H9 (cell line): ENCODE measurements around the gene PEX5L. TPM values are rescaled to one million over a fixed set of nuclear protein-coding genes. Genes with fewer than 3 reads are reported as not detected.
A peak's percentile ranks its signal among the peaks of the same experiment; 100 is the strongest.

Experiments used
- DNase-seq: peaks from one replicate; pipeline ENCODE4 v3.0.0-alpha.2; 2017
- H2AFZ ChIP-seq: one replicate; pipeline ENCODE4 v1.6.1; 2013; ENCODE audit warnings: mild to moderate bottlenecking, low read length, control low read depth, moderate library complexity
- H2AK5ac ChIP-seq: 2 replicates; pipeline ENCODE4 v1.6.1; 2013; ENCODE audit warnings: low read length, control low read depth, mixed read lengths; ENCODE audit not compliant: insufficient read length
- H2BK120ac ChIP-seq: one replicate; pipeline ENCODE4 v1.6.1; 2013; ENCODE audit warnings: low read depth, mild to moderate bottlenecking, low read length, control low read depth, inconsistent platforms; ENCODE audit not compliant: poor library complexity, severe bottlenecking
- H2BK12ac ChIP-seq: 2 replicates; pipeline ENCODE4 v1.6.1; 2013; ENCODE audit warnings: low read length, control low read depth, mixed read lengths, low read depth; ENCODE audit not compliant: insufficient read length
- H2BK15ac ChIP-seq: 2 replicates; pipeline ENCODE4 v1.6.1; 2013; ENCODE audit warnings: low read depth, low read length, control low read depth
- H2BK20ac ChIP-seq: one replicate; pipeline ENCODE4 v1.6.1; 2013; ENCODE audit warnings: low read depth, mild to moderate bottlenecking, low read length, control low read depth, inconsistent platforms; ENCODE audit not compliant: poor library complexity, severe bottlenecking
- H2BK5ac ChIP-seq: 2 replicates; pipeline ENCODE4 v1.6.1; 2013; ENCODE audit warnings: low read length, control low read depth, mixed read lengths; ENCODE audit not compliant: insufficient read length
- H3K14ac ChIP-seq: 2 replicates; pipeline ENCODE4 v1.6.1; 2013; ENCODE audit warnings: low read length, control low read depth; ENCODE audit not compliant: insufficient read depth
- H3K18ac ChIP-seq: 2 replicates; pipeline ENCODE4 v1.6.1; 2013; ENCODE audit warnings: low read depth, mild to moderate bottlenecking, mixed read lengths, low read length, control low read depth; ENCODE audit not compliant: insufficient read length
- H3K23ac ChIP-seq: 2 replicates; pipeline ENCODE4 v1.6.1; 2013; ENCODE audit warnings: low read length, control low read depth, mixed read lengths, low read depth; ENCODE audit not compliant: insufficient read length
- H3K23me2 ChIP-seq: 2 replicates; pipeline ENCODE4 v1.6.1; 2013; ENCODE audit warnings: low read depth, mild to moderate bottlenecking, mixed read lengths, low read length, control low read depth; ENCODE audit not compliant: insufficient read length, poor library complexity, severe bottlenecking
- H3K27ac ChIP-seq: 2 replicates; pipeline ENCODE4 v1.5.1; 2013; ENCODE audit warnings: low read length, control low read depth, mixed read lengths, low read depth; ENCODE audit not compliant: insufficient read length
- H3K27me3 ChIP-seq: 2 replicates; pipeline ENCODE4 v1.6.1; 2013; ENCODE audit warnings: low read length, control low read depth, inconsistent platforms; ENCODE audit not compliant: insufficient read depth
- H3K4ac ChIP-seq: 2 replicates; pipeline ENCODE4 v1.6.1; 2013; ENCODE audit warnings: low read depth, mild to moderate bottlenecking, control low read depth, inconsistent platforms, low read length, moderate library complexity
- H3K4me1 ChIP-seq: 2 replicates; pipeline ENCODE4 v1.6.1; 2013; ENCODE audit warnings: low read length, control low read depth, inconsistent platforms; ENCODE audit not compliant: insufficient read depth
- H3K4me2 ChIP-seq: 2 replicates; pipeline ENCODE4 v1.6.1; 2013; ENCODE audit warnings: low read length, control low read depth, mixed read lengths; ENCODE audit not compliant: insufficient read length, insufficient read depth
- H3K56ac ChIP-seq: 2 replicates; pipeline ENCODE4 v1.6.1; 2013; ENCODE audit warnings: low read depth, mild to moderate bottlenecking, mixed read lengths, low read length, control low read depth; ENCODE audit not compliant: insufficient read length
- H3K79me1 ChIP-seq: 2 replicates; pipeline ENCODE4 v1.6.1; 2013; ENCODE audit warnings: low read depth, mild to moderate bottlenecking, moderate library complexity, low read length, control low read depth, inconsistent platforms; ENCODE audit not compliant: insufficient read depth, poor library complexity, severe bottlenecking
- H3K79me2 ChIP-seq: 2 replicates; pipeline ENCODE4 v1.6.1; 2013; ENCODE audit warnings: low read length, control low read depth, inconsistent platforms; ENCODE audit not compliant: insufficient read depth
- H3K9ac ChIP-seq: 2 replicates; pipeline ENCODE4 v1.6.1; 2013; ENCODE audit warnings: low read length, control low read depth, mixed read lengths; ENCODE audit not compliant: insufficient read length; ENCODE audit errors: extremely low read depth
- H3K9me3 ChIP-seq: one replicate; pipeline ENCODE4 v1.6.1; 2013; ENCODE audit warnings: low read depth, low read length, inconsistent platforms; ENCODE audit not compliant: control insufficient read depth
- H3T11ph ChIP-seq: one replicate; pipeline ENCODE4 v1.6.1; 2013; ENCODE audit warnings: mild to moderate bottlenecking, low read length, control low read depth, inconsistent platforms
- H4K20me1 ChIP-seq: one replicate; pipeline ENCODE4 v1.6.1; 2013; ENCODE audit not compliant: control insufficient read depth, insufficient read length, insufficient read depth
- H4K5ac ChIP-seq: 2 replicates; pipeline ENCODE4 v1.6.1; 2013; ENCODE audit warnings: low read depth, mild to moderate bottlenecking, mixed read lengths, low read length, control low read depth; ENCODE audit not compliant: insufficient read length
- H4K8ac ChIP-seq: replicated peaks from 2 replicates; pipeline ENCODE4 v1.6.1; 2013; ENCODE audit warnings: low read length, control low read depth, mixed read lengths, low read depth; ENCODE audit not compliant: insufficient read length
- H4K91ac ChIP-seq: 2 replicates; pipeline ENCODE4 v1.6.1; 2013; ENCODE audit warnings: low read depth, mild to moderate bottlenecking, moderate library complexity, mixed read lengths, low read length, control low read depth; ENCODE audit not compliant: insufficient read length
- H3K27ac Mint-ChIP-seq, 3 experiments: 2 replicates in 2 of 3; 3 replicates in 1 of 3; pipeline ENCODE4 v1.8.0; 2020 to 2021; ENCODE audit warnings: mixed read lengths in 3 of 3, mild to moderate bottlenecking in 1 of 3, moderate library complexity in 1 of 3
- H3K27me3 Mint-ChIP-seq: 2 replicates; pipeline ENCODE4 v1.8.0; 2021; ENCODE audit warnings: low read depth, mild to moderate bottlenecking, moderate library complexity, mixed read lengths
- H3K36me3 Mint-ChIP-seq, 3 experiments: 2 replicates in 2 of 3; 3 replicates in 1 of 3; pipeline ENCODE4 v1.8.0; 2020 to 2021; ENCODE audit warnings: low read depth in 3 of 3, mixed read lengths in 3 of 3; ENCODE audit not compliant: insufficient read depth in 1 of 3
- H3K4me1 Mint-ChIP-seq, 2 experiments: 2 replicates each; pipeline ENCODE4 v1.8.0; 2020; ENCODE audit warnings: mixed read lengths in 2 of 2
- H3K4me3 Mint-ChIP-seq, 2 experiments: 2 replicates in 1 of 2; 3 replicates in 1 of 2; pipeline ENCODE4 v1.8.0; 2020 to 2021; ENCODE audit warnings: mild to moderate bottlenecking in 2 of 2, mixed read lengths in 2 of 2, moderate library complexity in 1 of 2
- H3K9me3 Mint-ChIP-seq, 2 experiments: 2 replicates in 1 of 2; 3 replicates in 1 of 2; pipeline ENCODE4 v1.8.0; 2020; ENCODE audit warnings: mild to moderate bottlenecking in 2 of 2, mixed read lengths in 2 of 2, moderate library complexity in 1 of 2
- WGBS: extraction: QIAGEN DNeasy Blood & Tissue Kit; methylation state at CpG from one replicate; pipeline ENCODE4 v1.1.7; 2013; ENCODE audit warnings: missing lambda C conversion rate, low lambda C conversion rate, mixed read lengths; ENCODE audit not compliant: insufficient read length; ENCODE audit errors: extremely low coverage; 5-methylcytosine and 5-hydroxymethylcytosine counted together
- total RNA-seq: library from RNA; stranded (reverse); gene quantifications from 2 replicates; pipeline ENCODE4 v1.2.1, GENCODE V29; 2021
- TF ChIP-seq, protein P1 (sequence below): fragments of 200-600 bp; sonication (generic); conservative IDR thresholded peaks from 3 replicates; pipeline ENCODE4 v1.8.0; 2021; ENCODE audit warnings: antibody characterized with exemption, mild to moderate bottlenecking

Gene PEX5L
- total RNA-seq, 1 experiment from 2014 or later, result 0.85 TPM

DNA sequence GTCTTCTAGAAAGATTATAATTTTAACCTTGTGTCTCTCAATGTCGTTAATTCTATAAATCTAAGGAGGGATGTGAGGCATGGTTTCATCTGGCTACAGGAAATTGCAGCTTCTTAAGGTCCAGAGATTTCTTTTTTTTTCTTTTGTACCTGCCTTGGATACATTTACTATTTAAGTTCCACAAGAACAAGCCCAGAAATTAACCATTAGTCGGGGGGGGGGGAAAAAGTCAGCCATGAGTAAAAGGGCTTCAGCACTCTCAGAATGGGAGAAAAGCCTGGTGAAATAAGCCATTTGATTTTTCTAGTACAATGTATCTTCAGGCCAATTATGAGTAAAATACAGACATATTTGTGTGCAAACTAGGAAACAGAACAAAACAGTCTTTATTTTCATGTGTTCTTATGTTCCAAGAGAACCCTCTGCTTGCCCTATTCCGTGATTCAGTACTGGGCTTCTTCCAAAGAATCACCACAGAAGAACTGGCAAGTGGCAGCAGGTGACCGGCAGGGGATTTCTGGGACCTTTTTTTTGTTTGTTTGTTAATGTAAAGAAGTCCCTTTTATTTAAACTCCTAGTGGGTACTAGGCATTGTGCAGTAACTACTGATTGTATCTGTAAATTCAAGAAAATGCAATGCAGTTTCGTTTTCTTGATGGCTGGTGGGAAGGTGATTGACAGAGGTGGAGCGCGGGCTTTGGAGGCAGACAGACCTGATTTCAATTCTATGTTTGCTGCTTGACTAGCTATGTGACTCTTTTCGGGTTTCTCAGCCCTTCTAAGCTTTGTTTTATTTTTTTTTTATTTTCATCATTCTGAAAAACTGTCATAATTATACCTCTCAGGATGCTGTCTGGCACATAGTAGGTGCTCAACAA lies 82.5 kb downstream of the PEX5L start:
- H3K4me3 Mint-ChIP-seq, result no peak overlapping the region

More for the DNA sequence above, 82.5 kb downstream of the PEX5L start:
- no peak overlapping the region for H2AFZ ChIP-seq
- no peaks in the 10 kb centered on the region for H3K79me2 ChIP-seq
- Mint-ChIP-seq H3K27me3 (no peaks in the 10 kb centered on the region), H3K36me3 (no peaks in the 10 kb centered on the region; a peak in 1 of 7 replicates), H3K4me1 (peaks cover 27 to 28% of the 10 kb centered on the region in 2 experiments), H3K27ac (peak overlapping the region in 2 of 3 experiments; percentile 19 to 43; a peak in 1 of 7 replicates), H3K9me3 (0 out of 5 replicates have a peak, but pooled peaks cover 0 to 2% of the 10 kb centered on the region in 2 experiments)
- H3K23ac ChIP-seq, result no peak overlapping the region
- no peak overlapping the region for H2BK5ac ChIP-seq
- H2BK20ac ChIP-seq, result no peak overlapping the region
- H3K56ac ChIP-seq, result no peak overlapping the region
- no peak for DNase-seq
- no peak overlapping the region for H3K14ac ChIP-seq
- H3K4me1 ChIP-seq, result peaks cover 12% of the 10 kb centered on the region
- no peak overlapping the region for H3K18ac ChIP-seq
- no peaks in the 10 kb centered on the region for H3K9me3 ChIP-seq
- no peak overlapping the region for H4K8ac ChIP-seq
- H3K9ac ChIP-seq, result no peak overlapping the region
- H3K79me1 ChIP-seq, result no peaks in the 10 kb centered on the region
- no peak overlapping the region for H2AK5ac ChIP-seq
- TF ChIP-seq, protein P1, sequence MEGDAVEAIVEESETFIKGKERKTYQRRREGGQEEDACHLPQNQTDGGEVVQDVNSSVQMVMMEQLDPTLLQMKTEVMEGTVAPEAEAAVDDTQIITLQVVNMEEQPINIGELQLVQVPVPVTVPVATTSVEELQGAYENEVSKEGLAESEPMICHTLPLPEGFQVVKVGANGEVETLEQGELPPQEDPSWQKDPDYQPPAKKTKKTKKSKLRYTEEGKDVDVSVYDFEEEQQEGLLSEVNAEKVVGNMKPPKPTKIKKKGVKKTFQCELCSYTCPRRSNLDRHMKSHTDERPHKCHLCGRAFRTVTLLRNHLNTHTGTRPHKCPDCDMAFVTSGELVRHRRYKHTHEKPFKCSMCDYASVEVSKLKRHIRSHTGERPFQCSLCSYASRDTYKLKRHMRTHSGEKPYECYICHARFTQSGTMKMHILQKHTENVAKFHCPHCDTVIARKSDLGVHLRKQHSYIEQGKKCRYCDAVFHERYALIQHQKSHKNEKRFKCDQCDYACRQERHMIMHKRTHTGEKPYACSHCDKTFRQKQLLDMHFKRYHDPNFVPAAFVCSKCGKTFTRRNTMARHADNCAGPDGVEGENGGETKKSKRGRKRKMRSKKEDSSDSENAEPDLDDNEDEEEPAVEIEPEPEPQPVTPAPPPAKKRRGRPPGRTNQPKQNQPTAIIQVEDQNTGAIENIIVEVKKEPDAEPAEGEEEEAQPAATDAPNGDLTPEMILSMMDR, result no peak
- H3K27me3 ChIP-seq, result no peaks in the 10 kb centered on the region
- no peak overlapping the region for H2BK12ac ChIP-seq
- no peak overlapping the region for H4K5ac ChIP-seq
- no peak overlapping the region for H3K4me2 ChIP-seq
- no peak overlapping the region for H3T11ph ChIP-seq
- H3K4ac ChIP-seq, result no peak overlapping the region
- H2BK15ac ChIP-seq, result no peak overlapping the region
- no peak overlapping the region for H4K91ac ChIP-seq
- no peak overlapping the region for H3K27ac ChIP-seq
- no peak overlapping the region for H2BK120ac ChIP-seq
- H4K20me1 ChIP-seq, result no peaks in the 10 kb centered on the region
- H3K23me2 ChIP-seq, result no peaks in the 10 kb centered on the region
- WGBS, result no CpG with 5 or more reads among the region's 8 CpGs
